NCI-H2196 (cell line): ENCODE results near the gene SLC6A6.

Experiments
- DNase-seq: peaks from one replicate; lab custom pipeline; 2025; ENCODE audit not compliant: unreplicated experiment; lab: John Stamatoyannopoulos, UW

Gene SLC6A6

DNA sequence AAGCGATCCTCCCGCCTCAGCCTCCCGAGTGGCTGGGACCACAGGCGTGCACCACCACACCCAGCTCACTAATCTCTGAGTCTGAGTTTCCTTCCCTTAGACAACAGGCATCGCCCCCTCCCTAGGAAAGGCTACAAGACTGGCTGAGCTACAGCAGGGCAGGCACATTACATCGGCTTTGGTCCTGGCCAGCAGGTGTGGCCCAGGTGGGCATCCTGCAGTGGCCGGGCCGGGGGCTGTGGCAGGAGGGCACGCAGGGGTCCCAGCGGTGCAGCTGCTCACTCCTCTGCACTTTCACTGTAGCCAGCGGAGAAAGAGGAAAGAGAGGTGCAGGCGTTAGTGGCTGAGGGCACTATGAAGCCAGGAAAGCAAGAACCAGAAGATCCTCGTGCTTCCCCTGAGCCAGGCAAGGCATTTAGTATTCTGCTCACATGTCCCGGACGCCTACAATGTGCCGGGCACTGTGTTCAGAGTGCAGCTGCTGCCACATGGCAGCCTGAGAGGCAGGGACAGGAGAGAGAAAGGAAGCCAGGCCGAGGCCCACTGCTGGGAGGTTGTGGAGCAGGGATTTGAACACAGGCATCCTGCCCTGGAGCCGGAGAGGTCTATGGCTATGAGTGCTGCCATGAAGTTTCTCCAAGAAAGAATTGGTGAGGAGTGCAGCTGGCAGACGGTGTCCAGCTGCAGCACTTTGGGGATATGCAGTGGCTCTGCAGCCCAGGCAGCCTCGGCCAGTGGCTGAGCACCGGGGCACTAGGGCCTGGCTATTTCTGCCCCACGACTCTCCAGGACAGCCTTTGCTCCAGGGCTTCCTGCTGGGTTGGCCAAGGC, 115.4 kb downstream of the SLC6A6 start:
- no peak for DNase-seq

DNA sequence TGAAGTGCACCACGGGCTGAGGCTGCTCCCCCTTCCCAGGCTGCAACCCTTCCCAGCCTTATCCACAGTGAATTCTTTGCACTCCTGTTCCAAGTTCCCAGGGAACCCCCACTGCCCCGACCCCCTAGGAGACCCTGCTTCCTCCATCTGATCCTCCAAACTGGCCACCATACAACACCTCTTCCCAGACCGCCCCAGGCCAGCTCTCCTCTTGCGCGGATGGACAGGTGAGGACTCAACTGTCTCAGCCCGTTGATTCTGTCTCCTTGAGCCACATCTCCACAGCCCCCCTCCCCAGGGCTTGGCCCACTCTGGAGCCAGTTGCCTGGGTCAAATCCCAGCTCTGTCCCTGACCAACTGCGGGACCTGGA, 116.0 kb downstream of the SLC6A6 start:
- DNase-seq, result no peak

DNA sequence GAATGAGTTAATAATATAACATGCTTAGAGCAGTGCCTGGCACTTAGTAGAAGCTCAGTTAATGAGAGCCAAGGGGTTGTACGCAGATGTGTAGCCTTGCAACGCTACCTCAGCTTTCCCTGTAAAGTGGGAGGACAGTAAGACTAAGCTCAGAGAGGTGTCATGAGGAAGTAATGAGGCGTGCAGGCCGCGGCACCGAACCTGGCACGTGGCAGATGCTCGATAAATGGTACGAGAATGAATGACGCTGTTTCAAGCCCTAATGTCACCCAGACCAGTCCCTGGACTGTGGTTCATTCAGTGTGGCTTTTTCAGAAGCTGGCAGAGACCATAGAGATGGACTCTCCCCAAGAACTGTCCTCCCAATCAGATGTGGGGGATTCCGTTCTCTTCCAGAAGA, 116.5 kb downstream of the SLC6A6 start:
- DNase-seq, result no peak

DNA sequence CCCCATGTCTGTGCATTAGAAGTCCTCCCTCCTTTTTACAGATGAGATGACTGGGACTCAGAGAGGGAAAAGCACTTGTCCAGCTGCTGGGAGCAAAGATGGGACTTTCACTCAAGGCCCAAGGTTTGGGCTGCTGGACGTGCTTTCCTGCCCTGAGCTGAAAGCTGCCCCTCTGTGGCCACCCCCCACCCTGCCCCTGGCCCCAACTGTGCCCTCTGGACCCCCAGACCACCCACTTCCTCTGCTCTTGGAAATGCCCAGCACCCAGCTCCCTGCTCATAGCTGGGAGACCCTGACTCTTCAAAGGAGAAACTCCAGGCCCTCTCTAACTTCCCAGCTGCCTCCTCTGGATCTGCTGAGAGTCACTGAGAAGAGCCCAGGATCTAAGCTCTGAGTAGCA, 117.0 kb downstream of the SLC6A6 start:
- no peak for DNase-seq

DNA sequence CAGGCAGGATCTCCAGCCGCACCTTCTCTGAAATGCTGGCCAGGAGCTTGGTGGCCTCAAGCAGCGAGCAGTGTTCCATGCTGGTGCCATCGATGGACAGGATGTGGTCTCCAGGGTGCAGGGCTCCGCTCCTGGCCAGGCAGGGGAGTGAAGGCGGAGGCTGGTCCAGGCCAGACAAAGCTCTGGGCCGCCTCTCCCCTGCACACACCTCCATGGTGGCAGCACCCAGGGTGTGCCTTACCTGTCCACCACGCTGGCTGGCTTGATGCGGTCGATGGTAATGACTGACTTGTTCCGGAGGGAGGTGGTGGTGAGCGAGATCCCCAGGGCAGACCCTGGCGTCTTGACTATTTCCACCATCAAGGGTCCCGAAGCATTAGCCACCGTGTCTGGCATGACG, 117.7 kb downstream of the SLC6A6 start:
- DNase-seq, result no peak

DNA sequence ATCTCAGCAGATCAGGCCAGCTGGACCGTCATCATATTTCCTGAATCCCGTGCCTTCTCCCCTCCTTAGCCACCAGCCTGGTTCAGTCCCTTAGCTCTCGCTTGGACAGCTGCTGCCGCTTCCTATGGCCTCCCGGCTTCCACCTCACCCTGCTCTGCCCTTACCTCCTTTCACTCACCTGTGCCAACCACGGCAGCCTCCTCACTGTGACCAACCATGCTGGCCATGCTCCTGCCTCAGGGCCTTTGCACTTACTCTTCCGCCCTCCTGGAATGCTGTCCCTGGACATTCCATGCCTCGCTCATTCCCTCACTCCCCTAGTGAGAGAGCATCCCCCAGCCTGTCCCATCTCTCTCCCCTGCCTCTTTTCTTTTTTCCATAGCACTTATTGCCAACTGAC, 118.6 kb downstream of the SLC6A6 start:
- DNase-seq, result no peak

DNA sequence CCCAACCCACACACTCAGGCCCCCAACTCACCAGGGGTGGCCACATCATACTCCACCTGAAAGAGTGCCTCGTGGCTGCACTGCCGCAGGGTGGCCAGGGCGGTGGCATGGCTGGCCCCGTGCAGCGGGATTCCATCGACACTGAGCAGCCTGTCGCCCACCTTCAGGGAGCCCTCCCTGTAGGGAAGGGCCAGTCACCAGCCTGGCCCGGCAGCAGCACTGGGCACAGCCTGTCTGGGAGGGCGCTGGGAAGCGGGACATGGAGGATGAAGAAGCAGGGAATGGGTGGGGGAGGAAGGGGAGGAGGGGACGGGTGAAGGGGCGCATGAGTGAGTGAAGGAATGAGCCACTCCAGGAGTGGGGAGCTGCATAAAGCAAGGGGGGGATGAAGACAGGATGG, 119.2 kb downstream of the SLC6A6 start:
- DNase-seq, result no peak

DNA sequence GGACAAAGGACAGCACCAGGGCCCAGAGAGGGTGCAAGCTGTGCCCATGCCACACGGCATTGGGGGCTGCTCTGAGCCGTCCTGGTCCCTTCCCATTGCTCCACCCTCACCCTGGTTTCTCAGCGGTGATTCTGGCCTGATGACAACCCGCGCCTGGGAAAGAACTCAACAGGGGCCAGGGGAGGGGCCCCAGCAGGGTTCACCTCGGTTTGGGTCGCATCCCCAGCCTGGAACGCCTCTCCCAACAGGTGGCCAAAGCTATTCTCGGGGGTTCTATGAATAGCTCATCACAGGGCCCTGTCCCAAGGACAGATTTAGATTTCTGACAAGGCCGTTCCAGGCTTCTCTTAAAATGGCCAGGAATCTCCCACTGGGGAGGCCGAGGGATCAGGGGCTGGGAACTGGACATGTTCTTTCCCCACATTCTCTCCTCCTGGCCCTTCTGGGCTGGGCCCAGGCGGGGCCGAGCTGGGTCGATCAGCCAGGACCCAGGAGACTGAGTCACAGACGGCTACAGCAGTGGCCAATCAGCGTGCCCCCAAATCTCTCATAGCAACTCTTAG, 119.8 kb downstream of the SLC6A6 start:
- no peak for DNase-seq

DNA sequence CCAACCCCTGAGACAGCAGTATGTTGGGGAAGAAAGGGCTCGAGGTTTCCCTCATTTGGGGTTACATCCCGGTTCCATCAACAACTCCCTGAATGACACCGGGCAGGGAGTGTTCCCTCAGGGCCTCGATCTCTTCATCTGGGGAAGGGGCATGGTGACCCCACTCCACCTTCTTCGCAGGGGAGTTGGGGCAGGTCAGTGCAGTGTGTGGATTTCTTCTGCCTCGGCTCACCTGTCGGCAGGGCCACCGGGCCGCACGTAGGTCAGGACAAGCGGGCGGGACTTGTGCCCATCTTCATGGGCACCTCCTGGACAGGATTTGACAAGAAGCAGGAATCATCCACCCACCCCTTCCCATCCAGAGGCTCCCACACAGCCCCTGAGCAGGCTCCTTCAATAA, 120.4 kb downstream of the SLC6A6 start:
- no peak for DNase-seq

DNA sequence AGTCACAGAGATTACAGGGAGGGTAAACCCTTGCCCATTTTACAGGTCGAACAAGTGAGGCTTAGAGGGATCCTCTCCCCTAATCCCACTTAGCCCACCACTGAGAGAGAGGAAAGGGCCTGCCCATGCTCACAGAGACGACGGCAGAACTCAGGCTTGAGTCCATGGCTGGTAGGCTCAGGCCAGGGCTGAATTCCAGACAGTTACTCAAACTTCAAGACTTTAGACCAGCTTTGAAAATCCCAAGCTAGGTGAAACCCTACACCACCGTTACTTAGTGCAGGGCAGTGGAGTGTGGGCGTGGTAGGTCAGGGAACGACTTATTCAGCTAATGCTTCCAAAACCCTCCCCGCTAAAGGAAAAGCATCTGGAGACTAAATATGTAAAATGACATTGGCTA, 121.4 kb downstream of the SLC6A6 start:
- DNase-seq, result no peak

DNA sequence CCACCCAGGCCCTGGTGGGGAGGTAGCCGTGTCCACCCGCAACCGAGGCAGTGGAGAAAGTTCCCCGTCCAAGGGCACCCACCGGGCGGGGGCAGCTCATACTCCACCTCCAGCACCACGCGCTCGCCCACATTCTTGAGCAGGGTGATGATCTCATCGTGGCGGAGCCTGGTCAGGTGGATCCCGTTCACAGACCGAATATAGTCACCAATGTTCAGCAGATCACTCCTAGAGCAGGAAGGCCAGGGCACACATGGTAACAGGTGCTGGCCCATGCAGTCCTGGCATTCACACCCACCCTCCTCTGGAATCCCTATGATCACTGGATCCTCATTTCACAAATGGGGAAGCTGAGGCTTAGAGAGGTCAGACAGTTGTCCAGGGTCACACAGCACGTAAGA, 121.9 kb downstream of the SLC6A6 start:
- DNase-seq, result no peak

DNA sequence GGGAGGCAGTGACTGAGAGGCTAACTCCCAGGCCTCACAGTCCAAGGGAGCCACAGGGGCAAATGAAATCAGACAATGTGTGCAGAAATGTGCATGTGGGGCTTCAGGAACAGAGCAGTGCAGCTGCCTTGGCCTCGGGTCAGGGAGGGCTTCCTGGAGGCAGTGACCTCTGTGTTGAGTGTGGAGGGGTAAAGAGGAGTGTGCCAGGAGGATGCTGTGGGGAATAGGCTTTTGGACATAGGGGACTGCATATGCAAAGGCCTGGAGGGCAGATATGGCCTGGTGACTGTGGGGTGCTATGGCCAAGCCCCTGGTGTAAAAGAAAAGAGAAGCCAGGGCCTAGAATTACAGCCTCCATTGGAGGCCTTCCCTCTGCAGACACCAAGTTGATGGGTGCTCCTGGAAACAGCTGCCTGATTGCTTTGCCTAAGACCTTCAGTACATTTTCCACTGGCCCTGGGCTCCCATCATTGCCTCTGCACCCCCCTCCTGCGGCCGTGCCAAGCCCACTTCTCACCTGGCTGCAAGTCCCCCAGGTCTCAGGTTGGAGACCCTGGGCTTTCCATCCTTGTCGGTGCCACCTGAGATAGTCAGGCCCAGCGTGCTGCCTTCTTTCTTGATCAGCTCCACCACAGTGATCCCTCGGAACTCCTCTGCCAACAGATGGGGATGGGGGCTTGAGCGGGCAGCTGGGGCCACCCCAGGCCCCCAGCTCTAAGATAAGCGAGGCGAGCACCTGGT, 122.7 kb downstream of the SLC6A6 start:
- DNase-seq, result no peak

DNA sequence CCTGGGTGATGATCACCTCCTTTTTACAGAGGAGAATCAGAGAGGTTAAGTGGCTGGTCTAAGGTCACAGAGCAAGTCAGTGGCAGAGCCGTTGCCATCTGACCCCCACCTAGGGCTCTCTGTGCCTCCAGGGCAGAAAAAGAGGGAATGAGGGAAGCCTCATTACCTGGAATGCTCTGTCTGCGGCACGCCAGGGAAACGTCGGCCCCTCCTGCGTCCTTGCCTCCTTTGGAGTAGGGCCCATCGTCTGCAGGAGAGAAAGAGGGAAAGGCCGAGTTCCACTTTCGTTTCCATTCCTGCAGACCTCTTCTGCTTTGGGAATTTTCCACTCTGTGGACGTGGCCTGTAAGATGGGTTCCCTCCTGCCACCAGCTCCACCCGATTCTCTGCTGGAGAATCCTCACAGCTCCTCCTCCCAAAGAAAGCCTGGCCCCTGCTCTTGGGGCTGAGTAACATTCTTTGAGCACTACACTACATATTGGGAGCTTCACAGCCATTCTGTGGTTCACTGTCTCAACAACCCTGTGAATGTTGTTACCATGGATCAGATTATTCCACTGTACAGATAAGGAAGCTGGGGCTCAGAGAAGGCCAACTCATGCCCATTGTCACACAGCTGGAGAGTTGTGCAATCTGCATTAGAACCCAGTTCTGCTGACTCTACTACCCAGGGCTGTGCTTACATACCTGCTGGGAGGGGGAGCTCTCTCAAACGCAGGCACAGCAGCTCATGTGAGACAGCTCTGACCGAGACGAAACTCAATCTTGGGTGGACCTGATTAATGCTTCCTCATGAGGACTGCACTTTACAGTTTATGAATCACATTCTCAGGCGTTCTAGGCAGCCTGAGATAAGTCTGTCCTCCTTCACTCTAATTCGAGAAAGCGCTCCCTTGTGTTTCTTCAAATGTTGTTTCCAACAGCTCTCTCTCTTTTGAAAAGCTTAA, 123.6 kb downstream of the SLC6A6 start:
- DNase-seq, result no peak

DNA sequence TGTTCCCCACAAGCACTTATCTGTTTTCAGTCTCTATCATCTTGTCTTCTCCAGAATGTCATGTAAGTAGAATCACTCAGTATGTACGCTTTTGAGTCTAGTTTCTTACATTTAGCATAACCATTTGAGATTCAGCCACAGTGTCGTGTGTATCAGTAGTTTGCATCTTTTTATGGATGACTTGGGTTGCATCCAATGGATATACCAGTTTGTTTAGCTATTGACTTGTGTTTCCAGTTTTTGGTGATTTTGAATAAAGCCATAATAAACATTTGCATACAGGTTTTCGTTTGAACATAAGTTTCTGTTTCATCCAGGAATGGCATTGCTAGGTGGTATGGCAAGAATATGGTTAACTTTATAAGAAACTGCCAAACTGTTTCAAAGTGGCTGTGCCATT, 125.7 kb downstream of the SLC6A6 start:
- no peak for DNase-seq

DNA sequence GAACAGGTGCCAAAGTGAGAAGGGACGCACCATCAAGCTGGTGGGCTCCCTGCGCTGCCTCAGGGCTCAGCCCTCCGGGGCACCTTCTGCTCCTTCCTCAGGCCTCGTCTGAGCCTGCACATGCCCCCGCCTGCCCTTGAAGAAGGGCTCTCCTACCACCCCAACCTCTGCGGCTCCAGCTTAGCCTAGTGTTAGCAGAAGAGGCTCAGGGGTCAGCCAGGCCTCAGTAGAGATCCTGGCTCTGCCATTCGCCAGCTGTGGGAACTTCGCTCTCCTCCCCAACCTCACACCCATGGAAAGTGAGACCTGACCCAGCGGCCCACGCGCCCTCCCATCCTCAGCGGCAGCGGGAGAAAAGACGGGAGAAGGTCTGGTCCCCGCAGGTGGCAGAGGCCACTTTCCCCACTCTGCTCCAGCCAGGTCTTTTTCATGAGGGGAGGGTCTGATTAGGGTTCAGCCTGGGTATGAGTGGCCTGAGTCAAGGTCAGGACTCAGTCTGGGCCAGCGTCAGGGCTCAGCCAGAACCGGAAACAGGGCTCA, 129.5 kb downstream of the SLC6A6 start:
- DNase-seq, result no peak

DNA sequence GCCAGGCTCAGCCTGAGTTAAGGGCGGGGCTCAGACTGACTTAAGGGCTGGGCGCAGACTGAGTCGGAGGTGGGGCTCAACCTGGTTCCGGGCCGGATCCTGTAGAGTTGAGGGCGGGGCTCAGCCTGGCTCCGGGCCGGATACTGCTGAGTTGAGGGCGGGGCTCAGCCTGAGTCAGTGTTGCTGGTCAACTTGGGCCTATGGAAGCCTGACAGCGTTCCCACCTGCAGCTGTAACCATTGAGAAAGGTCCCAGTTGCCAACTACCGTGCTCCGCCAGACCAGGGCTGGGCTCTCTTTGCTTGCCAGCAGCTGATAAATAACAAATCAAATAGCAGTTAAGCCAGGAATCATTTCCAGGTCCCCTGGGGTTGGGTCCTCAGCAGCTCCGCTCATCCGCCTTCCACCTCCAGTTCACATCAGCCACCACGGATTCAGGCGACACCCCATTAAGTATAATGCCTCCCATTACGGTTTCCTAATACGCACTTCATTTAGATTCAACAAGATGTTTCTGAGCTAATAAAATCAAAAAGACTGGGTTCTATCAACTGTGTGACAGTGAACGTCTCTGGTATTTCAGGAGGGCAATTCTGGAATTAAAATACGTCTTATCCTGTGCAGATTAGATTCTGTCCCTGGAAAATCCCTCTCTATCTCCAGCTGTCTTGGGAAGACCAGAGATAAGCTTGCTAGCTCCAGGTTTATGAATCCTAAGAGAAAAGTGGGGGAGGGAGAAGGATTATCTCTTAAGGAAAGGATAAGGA, 130.5 kb downstream of the SLC6A6 start:
- no peak for DNase-seq

DNA sequence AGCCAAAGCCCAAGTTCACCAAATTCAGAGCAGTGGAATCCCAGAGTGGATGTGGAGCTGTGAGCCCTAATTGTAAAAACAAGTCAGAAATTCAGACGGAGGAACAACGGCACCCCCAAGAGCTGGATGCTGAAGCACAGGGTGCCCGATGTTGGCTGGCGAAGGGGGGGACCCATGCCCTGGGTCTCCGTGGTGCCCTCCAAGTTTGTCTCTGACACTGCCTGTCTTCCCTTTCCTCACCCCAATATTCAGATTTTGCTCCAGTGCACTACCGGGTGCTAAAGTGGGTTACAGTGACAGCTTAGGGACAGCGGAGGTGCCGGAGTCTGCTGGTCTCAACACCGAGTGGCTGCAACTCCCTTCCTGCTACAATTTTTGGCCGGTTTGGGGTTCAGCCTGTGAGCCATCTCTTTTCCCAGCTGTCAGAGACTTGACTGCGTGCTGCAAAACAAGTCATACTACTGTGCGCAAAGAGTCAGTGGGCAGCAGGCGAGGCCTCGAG, 131.1 kb downstream of the SLC6A6 start:
- DNase-seq, result no peak

DNA sequence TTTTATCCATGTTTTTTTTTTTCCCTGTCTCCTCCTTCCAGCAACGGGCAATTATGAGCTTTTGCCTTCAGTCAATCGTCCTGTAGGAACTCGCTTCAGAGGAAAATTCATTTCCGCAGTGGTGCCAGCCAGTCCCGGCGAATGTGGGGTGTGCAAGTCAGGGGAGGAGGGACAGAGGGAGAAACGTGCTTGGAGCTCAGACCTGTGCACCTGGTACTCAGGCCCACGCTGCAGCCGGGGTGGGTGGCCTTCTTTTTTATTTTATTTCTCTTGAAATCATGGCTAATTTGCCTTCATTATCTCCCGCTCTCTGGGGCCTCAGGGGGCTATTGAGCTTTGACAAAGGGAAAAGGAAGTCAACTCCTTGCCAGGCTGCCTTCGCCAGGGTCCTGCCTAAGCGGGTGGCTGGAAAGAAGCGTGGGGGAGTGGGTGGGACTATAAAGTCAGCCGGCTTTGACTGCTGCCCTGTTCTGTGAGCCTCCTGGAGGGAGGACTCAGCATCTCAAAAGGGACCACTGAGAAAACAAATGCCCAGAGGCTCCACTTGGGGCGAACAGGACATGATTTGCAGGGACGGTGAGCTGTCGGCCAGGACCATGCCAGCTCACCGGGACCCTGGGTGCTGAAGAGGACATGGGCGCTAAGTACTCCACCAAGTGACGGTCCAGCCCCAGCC, 132.2 kb downstream of the SLC6A6 start:
- DNase-seq, result no peak

DNA sequence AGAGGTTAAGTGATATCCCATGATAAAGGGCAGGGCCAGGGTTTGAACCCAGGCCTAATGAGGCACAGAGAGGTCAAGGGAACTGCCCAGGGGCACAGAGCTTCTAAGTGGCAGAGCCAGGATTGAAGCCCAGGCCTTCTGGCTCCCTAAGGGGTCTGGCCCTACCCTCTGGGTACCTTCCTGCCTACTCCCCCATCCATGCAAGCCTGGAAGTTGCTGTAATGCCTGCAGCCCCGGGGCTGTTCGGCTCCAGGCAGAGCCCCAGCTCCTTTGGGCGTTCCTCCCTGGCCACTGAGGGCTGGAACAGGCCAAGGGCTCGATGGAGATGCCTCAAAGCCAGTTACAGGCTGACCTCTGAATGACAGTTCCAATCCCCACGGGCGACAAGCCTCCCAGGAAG, 133.2 kb downstream of the SLC6A6 start:
- DNase-seq, result no peak
